ENCODE data around the gene PARVB.

PARVB gene

GRCh38 chr22:44200451-44200850 is 176.3 kb downstream of the PARVB start:
- no peak overlapping the region for H3K4me3 ChIP-seq (ENCODE audit: control insufficient read depth, low read depth, low read length)
- TF ChIP-seq, protein P1, sequence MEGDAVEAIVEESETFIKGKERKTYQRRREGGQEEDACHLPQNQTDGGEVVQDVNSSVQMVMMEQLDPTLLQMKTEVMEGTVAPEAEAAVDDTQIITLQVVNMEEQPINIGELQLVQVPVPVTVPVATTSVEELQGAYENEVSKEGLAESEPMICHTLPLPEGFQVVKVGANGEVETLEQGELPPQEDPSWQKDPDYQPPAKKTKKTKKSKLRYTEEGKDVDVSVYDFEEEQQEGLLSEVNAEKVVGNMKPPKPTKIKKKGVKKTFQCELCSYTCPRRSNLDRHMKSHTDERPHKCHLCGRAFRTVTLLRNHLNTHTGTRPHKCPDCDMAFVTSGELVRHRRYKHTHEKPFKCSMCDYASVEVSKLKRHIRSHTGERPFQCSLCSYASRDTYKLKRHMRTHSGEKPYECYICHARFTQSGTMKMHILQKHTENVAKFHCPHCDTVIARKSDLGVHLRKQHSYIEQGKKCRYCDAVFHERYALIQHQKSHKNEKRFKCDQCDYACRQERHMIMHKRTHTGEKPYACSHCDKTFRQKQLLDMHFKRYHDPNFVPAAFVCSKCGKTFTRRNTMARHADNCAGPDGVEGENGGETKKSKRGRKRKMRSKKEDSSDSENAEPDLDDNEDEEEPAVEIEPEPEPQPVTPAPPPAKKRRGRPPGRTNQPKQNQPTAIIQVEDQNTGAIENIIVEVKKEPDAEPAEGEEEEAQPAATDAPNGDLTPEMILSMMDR (conservative IDR thresholded peaks at IDR 0.05; ENCODE audit: control insufficient read depth, insufficient read depth, low read depth, low read length): no peak
- no peak for DNase-seq (ENCODE audit: low read depth)

- no peak for DNase-seq (ENCODE audit: low read depth)
Observed at GRCh38 chr22:44200855-44201550, 176.9 kb downstream of the PARVB start.

GRCh38 chr22:44201665-44202064 is 177.6 kb downstream of the PARVB start:
- DNase-seq (ENCODE audit: low read depth): no peak
- H3K4me3 ChIP-seq (ENCODE audit: control insufficient read depth, low read depth, low read length): no peak overlapping the region
- TF ChIP-seq, protein P1 (conservative IDR thresholded peaks at IDR 0.05; ENCODE audit: control insufficient read depth, insufficient read depth, low read depth, low read length): no peak

More at GRCh38 chr22:44200855-44201550, 176.9 kb downstream of the PARVB start:
- TF ChIP-seq, protein P1 (conservative IDR thresholded peaks at IDR 0.05; ENCODE audit: control insufficient read depth, insufficient read depth, low read depth, low read length): no peak
- H3K4me3 ChIP-seq (ENCODE audit: control insufficient read depth, low read depth, low read length): no peak overlapping the region

DNA sequence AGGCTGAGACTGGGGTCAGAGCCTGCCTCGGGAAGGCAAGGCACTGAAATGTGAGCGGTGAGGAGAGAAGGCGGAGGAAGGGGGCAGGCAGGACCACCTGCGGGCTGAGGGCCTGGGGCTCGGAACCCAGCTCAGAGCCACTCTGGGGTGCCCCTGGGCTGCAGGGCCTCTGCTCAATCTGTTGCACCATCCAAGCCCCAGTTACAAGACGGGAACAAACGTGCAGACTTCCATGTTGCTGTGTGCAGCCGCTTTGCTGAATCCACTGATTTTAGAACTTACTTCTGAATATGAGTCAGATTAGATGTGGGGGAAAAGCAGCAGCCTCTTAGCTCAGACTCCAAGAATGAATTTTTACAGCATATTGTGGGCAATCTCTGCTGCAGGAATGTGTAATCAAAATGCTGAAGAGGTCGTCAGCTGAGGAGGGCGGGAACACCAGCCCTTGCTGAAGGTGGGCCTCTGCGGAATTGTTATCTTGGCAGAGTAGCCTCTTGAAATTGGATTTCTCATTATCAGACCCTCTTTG is 178.2 kb downstream of the PARVB start:
- H3K4me3 ChIP-seq (ENCODE audit: control insufficient read depth, low read depth, low read length): no peak overlapping the region
- peak; percentile 72 for DNase-seq (ENCODE audit: low read depth)
- TF ChIP-seq, protein P1 (conservative IDR thresholded peaks at IDR 0.05; ENCODE audit: control insufficient read depth, insufficient read depth, low read depth, low read length): no peak

DNA sequence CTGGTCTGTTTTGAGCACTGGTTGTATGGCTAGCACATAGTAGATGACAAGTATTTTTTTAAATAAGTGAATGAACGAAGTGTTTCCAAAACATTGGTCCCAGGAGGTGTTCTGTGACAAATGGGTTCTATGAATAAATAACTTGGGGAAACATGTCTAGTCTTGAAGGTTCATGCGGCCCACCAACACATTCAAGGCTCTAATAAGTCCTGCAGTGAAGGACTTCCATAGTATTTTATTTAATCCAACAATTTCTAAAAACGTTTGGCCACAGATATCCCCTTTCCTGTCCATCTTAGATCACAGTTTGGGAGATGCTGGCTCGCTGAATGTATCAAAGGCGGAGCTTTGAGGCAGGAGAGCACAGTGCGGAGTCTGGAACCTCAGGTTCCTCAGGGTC is 179.1 kb downstream of the PARVB start:
- TF ChIP-seq, protein P1 (conservative IDR thresholded peaks at IDR 0.05; ENCODE audit: control insufficient read depth, insufficient read depth, low read depth, low read length): no peak
- DNase-seq (ENCODE audit: low read depth): no peak
- no peak overlapping the region for H3K4me3 ChIP-seq (ENCODE audit: control insufficient read depth, low read depth, low read length)

GRCh38 chr22:44204739-44205515 is 180.8 kb downstream of the PARVB start:
- TF ChIP-seq, protein P1 (conservative IDR thresholded peaks at IDR 0.05; ENCODE audit: control insufficient read depth, insufficient read depth, low read depth, low read length): no peak
- no peak overlapping the region for H3K4me3 ChIP-seq (ENCODE audit: control insufficient read depth, low read depth, low read length)
- no peak for DNase-seq (ENCODE audit: low read depth)

Measured in fibroblast of mammary gland (primary cell).